Osteoblast (primary cell): ENCODE results near the gene SQSTM1. TPM values are rescaled to one million over a fixed set of nuclear protein-coding genes. Genes with fewer than 3 reads are reported as not detected.
"Not testable (repeated sequence)": the region's sequence is repeated elsewhere in the genome, so short reads cannot be mapped to it uniquely, and the experiment has no call there.

Experiments
- DNase-seq: peaks from one replicate; pipeline ENCODE4 v3.0.0; 2011; ENCODE audit warnings: low spot score, mixed read lengths; ENCODE audit not compliant: insufficient read length; ENCODE audit errors: missing footprints
- H2AFZ ChIP-seq: 2 replicates; pipeline ENCODE4 v1.6.0; 2011; ENCODE audit warnings: mild to moderate bottlenecking, low read length
- H3K27ac ChIP-seq: 2 replicates; pipeline ENCODE4 v1.5.1; 2011; ENCODE audit warnings: mild to moderate bottlenecking, low read depth, low read length, moderate library complexity
- H3K27me3 ChIP-seq: 2 replicates; pipeline ENCODE4 v1.6.0; 2012; ENCODE audit warnings: mild to moderate bottlenecking, control low read depth, inconsistent platforms, low read length, moderate library complexity; ENCODE audit not compliant: insufficient read depth
- H3K36me3 ChIP-seq: 2 replicates; pipeline ENCODE4 v1.5.1; 2011; ENCODE audit warnings: mild to moderate bottlenecking, low read length, control low read depth, moderate library complexity; ENCODE audit not compliant: insufficient read depth
- H3K4me1 ChIP-seq: 2 replicates; pipeline ENCODE4 v1.5.1; 2011; ENCODE audit warnings: mild to moderate bottlenecking, low read length, control low read depth, moderate library complexity; ENCODE audit not compliant: insufficient read depth
- H3K4me2 ChIP-seq: 2 replicates; pipeline ENCODE4 v1.6.0; 2011; ENCODE audit warnings: mild to moderate bottlenecking, low read length; ENCODE audit not compliant: insufficient read depth
- H3K4me3 ChIP-seq: fragments of 200-600 bp; sonication (generic); 3 replicates; pipeline ENCODE4 v1.5.1; 2012; ENCODE audit warnings: mild to moderate bottlenecking, low read length, inconsistent platforms; ENCODE audit not compliant: insufficient read depth
- H3K79me2 ChIP-seq: 2 replicates; pipeline ENCODE4 v1.6.0; 2012; ENCODE audit warnings: mild to moderate bottlenecking, low read length, control low read depth, inconsistent platforms; ENCODE audit not compliant: insufficient read depth
- H3K9me3 ChIP-seq: 2 replicates; pipeline ENCODE4 v1.5.1; 2011; ENCODE audit warnings: low read depth, low read length, control low read depth
- H4K20me1 ChIP-seq: 2 replicates; pipeline ENCODE4 v1.6.0; 2012; ENCODE audit warnings: mild to moderate bottlenecking, low read length, control low read depth; ENCODE audit not compliant: insufficient read depth
- CTCF ChIP-seq: IDR thresholded peaks from 2 replicates; pipeline ENCODE4 v1.5.1; 2011; ENCODE audit warnings: mild to moderate bottlenecking, low read depth, low read length, moderate library complexity; ENCODE audit errors: extremely low read depth
- total RNA-seq: library from RNA; depleted of rRNA; stranded (reverse); fragments of >200 nt; gene quantifications from 2 replicates; pipeline ENCODE4 v1.2.3, GENCODE V29; 2012

The SQSTM1 gene
- total RNA-seq, 1 donor: 992 TPM

- Histone ChIP-seq H2AFZ (no peak overlapping the region), H3K27me3 (no peaks in the 10 kb centered on the region), H3K9me3 (no peaks in the 10 kb centered on the region), H3K27ac (no peak overlapping the region), H4K20me1 (no peaks in the 10 kb centered on the region), H3K4me2 (no peak overlapping the region), H3K4me3 (no peak overlapping the region), H3K79me2 (no peaks in the 10 kb centered on the region), H3K4me1 (no peaks in the 10 kb centered on the region), H3K36me3 (peaks cover 63% of the 10 kb centered on the region)
- TF ChIP-seq CTCF: no peak
- peak; percentile 58 for DNase-seq
Observed at GRCh38 chr5:179870952-179871351, 50.2 kb downstream of the SQSTM1 start.

GRCh38 chr5:179871533-179871932 lies 50.8 kb downstream of the SQSTM1 start:
- not testable (repeated sequence) for DNase-seq, H4K20me1 ChIP-seq, H2AFZ ChIP-seq, H3K4me3 ChIP-seq, H3K79me2 ChIP-seq, H3K27me3 ChIP-seq, H3K4me1 ChIP-seq, H3K9me3 ChIP-seq, H3K27ac ChIP-seq, H3K4me2 ChIP-seq
- H3K36me3 ChIP-seq: peaks cover 65% of the 10 kb centered on the region

GRCh38 chr5:179872055-179872827 lies 51.5 kb downstream of the SQSTM1 start:
- Histone ChIP-seq H3K27me3 (no peaks in the 10 kb centered on the region), H3K9me3 (no peaks in the 10 kb centered on the region), H4K20me1 (no peaks in the 10 kb centered on the region), H3K79me2 (no peaks in the 10 kb centered on the region), H2AFZ (no peak overlapping the region), H3K4me1 (no peaks in the 10 kb centered on the region), H3K27ac (no peak overlapping the region), H3K4me2 (no peak overlapping the region), H3K36me3 (peaks cover 63% of the 10 kb centered on the region), H3K4me3 (no peak overlapping the region)
- no peak for TF ChIP-seq CTCF
- DNase-seq: peak; percentile 70

- peak; percentile 86 for DNase-seq
- no peak overlapping the region for H3K4me3 ChIP-seq
- no peaks in the 10 kb centered on the region for H3K27me3 ChIP-seq
- no peaks in the 10 kb centered on the region for H3K4me1 ChIP-seq
- H3K79me2 ChIP-seq: no peaks in the 10 kb centered on the region
- no peak for TF ChIP-seq CTCF
- no peaks in the 10 kb centered on the region for H4K20me1 ChIP-seq
- no peak overlapping the region for H3K4me2 ChIP-seq
- no peak overlapping the region for H3K27ac ChIP-seq
- no peaks in the 10 kb centered on the region for H3K9me3 ChIP-seq
- H2AFZ ChIP-seq: no peak overlapping the region
- peaks cover 66% of the 10 kb centered on the region for H3K36me3 ChIP-seq
Observed at GRCh38 chr5:179872828-179873575, 52.3 kb downstream of the SQSTM1 start.
